GM13977 (cell line): Measurements from ENCODE around the gene GYG1.

Source experiments
- DNase-seq: peaks from one replicate; pipeline ENCODE4 v3.0.0; 2012; ENCODE audit warnings: low spot score
- in situ Hi-C: fragments of 300-500 bp; cut with MboI; formaldehyde crosslinking; loops from one replicate; pipeline ENCODE4 v1.12.0; 2022; ENCODE audit warnings: low sequenced_read_pairs, low pct_unique_long_range_greater_than_20kb, mixed read lengths, inconsistent platforms; ENCODE audit not compliant: unreplicated experiment
- TF ChIP-seq, protein P1 (sequence below): IDR thresholded peaks from 2 replicates; pipeline ENCODE4 v1.5.1; 2012; ENCODE audit warnings: mild to moderate bottlenecking, control low read depth; ENCODE audit not compliant: insufficient read depth; ENCODE audit errors: extremely low read depth, missing control alignments

The GYG1 gene

DNA sequence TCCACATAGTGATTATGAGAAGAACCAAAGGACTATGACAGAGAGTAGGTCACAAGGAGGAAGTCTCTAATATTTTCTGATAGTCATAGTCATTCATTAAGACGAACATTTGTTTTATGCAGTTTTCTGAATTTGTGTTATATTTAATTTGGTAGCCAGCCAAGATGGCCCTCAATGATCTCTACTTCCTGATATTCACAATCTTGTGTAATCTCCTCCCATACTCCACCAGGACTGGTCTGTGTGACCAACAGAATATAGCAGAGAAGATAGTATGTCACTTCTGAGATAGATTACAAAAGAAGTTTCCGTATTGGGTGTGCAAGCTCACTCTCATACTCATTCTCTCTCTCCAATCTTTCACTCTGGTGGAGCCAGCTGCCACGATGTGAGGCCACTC lies 64.2 kb downstream of the GYG1 start:
- TF ChIP-seq, protein P1, sequence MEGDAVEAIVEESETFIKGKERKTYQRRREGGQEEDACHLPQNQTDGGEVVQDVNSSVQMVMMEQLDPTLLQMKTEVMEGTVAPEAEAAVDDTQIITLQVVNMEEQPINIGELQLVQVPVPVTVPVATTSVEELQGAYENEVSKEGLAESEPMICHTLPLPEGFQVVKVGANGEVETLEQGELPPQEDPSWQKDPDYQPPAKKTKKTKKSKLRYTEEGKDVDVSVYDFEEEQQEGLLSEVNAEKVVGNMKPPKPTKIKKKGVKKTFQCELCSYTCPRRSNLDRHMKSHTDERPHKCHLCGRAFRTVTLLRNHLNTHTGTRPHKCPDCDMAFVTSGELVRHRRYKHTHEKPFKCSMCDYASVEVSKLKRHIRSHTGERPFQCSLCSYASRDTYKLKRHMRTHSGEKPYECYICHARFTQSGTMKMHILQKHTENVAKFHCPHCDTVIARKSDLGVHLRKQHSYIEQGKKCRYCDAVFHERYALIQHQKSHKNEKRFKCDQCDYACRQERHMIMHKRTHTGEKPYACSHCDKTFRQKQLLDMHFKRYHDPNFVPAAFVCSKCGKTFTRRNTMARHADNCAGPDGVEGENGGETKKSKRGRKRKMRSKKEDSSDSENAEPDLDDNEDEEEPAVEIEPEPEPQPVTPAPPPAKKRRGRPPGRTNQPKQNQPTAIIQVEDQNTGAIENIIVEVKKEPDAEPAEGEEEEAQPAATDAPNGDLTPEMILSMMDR, result no peak
- in situ Hi-C loops, result no loop called here
- DNase-seq, result no peak

DNA sequence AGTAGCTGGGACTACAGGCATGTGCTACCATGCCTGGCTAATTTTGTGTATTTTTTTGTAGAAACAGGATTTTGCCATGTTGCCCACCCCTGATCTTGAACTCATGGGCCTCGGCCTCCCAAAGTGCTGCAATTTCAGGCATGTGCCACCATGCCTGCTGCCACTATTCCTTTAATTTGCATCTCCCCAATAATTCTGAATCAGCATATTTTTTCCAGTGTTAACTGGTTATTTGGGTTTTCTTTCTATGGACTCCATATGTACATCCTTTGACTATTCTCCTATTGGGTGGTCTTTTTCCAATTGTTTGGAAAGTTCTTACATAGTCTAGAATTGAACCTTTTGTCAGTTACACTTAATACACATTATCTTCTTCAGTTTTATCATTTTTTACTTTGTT lies 66.9 kb downstream of the GYG1 start:
- in situ Hi-C loops, result no loop called here
- DNase-seq, result no peak
- TF ChIP-seq, protein P1, result no peak

DNA sequence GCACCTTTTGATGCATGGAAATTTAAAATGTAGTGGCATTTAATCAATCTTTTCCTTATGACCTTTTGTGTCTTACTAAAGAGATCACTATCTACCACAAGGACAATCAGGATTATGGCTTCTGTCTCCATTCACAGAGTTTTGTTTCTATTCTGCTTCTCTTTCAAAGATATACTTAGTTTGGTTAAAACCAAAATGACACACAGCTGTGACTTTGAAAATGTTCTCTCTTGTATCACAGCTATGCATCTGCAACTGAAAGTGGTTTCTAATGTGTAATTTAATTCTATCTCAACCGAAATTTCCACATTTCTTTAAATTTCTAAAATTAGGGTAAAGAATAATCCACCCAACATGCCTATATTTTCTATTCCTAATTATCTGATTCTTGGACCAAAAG lies 67.3 kb downstream of the GYG1 start:
- TF ChIP-seq, protein P1, result no peak
- peak; percentile 21 for DNase-seq
- in situ Hi-C loops, result no loop called here

DNA sequence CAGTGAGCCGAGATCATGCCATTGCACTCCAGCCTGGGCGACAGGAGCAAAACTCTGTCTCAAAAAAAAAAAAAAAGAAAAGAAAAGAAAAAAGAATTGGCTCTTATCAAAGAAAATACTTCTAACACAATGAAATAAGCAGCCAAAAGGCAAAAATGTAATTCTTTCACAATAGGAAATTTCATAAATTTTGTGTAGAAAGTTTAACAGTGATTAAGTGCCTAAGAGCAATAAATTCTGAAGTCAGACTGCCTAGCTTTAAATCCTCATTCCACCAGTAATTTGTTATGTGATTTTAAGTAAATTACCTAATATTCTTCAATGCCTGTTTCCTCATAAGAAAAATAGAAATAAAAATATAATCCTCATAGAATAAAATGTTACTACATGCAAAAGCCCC lies 70.4 kb downstream of the GYG1 start:
- TF ChIP-seq, protein P1, result no peak
- in situ Hi-C loops, result no loop called here
- DNase-seq, result no peak

DNA sequence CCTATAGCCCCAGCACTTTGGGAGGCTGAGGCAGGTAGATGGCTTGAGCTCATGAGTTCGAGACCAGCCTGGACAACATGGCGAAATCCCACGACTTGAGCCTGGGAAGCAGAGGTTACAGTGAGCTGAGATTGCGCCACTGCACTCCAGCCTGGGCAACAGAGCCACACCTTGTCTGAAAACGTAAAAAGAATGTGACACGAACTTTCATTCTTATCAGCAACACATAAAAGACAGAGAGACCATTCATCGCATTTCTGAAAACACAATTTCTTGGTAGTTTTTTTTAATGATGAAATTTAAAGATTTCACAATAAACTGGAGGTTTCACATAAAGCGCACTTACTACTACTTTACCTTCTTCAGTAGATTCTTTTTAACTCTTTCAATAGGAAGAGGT lies 76.5 kb downstream of the GYG1 start:
- TF ChIP-seq, protein P1, result no peak
- DNase-seq, result no peak
- in situ Hi-C loops, result no loop called here
